ENCODE data around the gene FLT3LG. TPM values are rescaled to one million over a fixed set of nuclear protein-coding genes. Genes with fewer than 3 reads are reported as not detected.

FLT3LG gene
- total and polyA plus RNA-seq, 2 experiments from 2014 or later: 0.49 to 1.8 TPM

DNA sequence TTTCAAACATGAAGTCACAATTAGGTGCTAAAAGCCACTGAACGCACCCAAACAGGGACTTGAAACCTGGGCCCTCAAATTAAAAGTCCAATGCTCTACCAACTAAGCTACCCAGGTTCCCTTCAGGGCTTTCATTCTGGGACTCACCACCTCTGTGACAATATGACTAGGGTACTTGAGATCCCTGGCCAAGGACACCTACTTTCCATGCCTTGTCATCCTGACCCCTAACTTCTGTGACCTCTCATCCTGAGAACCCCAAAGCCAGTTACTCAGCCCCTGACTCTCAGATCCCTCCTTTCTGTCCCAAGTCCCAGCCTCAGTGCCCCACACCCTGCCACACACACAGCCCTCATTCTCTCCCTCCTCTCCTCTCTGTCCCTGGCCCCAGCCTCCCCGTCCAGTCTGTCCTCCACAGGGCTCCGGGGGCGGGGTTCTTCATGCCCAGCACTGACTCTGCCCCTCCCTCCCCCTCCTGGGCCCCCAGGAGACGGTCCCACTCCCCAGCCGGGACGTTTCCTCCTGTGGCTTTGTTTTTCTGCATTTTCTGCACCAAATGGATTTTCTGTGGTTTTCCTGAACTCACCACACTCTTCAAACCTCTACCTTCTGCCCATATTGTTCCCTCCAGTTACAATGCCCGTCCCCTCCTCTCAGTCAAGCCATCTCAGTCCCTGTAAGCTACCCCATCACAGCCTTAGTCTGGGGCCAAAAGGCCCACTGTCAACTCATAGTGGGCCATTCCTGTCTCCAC is 60.8 kb downstream of the FLT3LG start:
- H3F3A ChIP-seq (replicated peaks; ENCODE audit: low read depth): peaks cover 18% of the 10 kb centered on the region
- H3K9me2 ChIP-seq (ENCODE audit: insufficient read depth): no peaks in the 10 kb centered on the region
- H3K36me3 Mint-ChIP-seq (ENCODE audit: low read depth): no peaks in the 10 kb centered on the region; the same call in 2 of the 3 replicates
- no peak for ATAC-seq
- peak overlapping the region; percentile 90 for H3K4me2 ChIP-seq
- H3K4me3 ChIP-seq: peak overlapping the region; percentile 80
- peak overlapping the region; percentile 88 for H2AFZ ChIP-seq
- H3K79me2 ChIP-seq (replicated peaks; ENCODE audit: insufficient read depth): no peaks in the 10 kb centered on the region
- H3K9me3 Mint-ChIP-seq: no peaks in the 10 kb centered on the region
- H3K4me3 Mint-ChIP-seq: peak overlapping the region; percentile 80
- H3K27ac ChIP-seq (ENCODE audit: low read depth): no peak overlapping the region
- peaks cover 15% of the 10 kb centered on the region for H3K4me1 Mint-ChIP-seq
- no peaks in the 10 kb centered on the region for H3K36me3 ChIP-seq (ENCODE audit: insufficient read depth)
- TF ChIP-seq ZNF462 (CRISPR knock-in tag; IDR thresholded peaks at IDR 0.05) (no peak), EZH2phosphoT487 (IDR thresholded peaks at IDR 0.05; ENCODE audit: unreplicated experiment) (no peak), NANOG (IDR thresholded peaks at IDR 0.05; ENCODE audit: borderline replicate concordance) (no peak), REST (IDR thresholded peaks at IDR 0.05; ENCODE audit: unreplicated experiment) (no peak), ZNF114 (CRISPR knock-in tag; IDR thresholded peaks at IDR 0.05) (no peak), POLR2AphosphoS5 (IDR thresholded peaks at IDR 0.05; ENCODE audit: low read depth) (no peak), ZNF331 (CRISPR knock-in tag; IDR thresholded peaks at IDR 0.05; ENCODE audit: low read depth) (no peak), JUNB (IDR thresholded peaks at IDR 0.05; ENCODE audit: unreplicated experiment) (no peak), CTCF (conservative IDR thresholded peaks at IDR 0.05; ENCODE audit: low read depth in 2 of 2) (no peak)
- no peak for DNase-seq (ENCODE audit: low spot score)
- no peak overlapping the region; the same call in 1 of the 2 replicates for H3K27ac Mint-ChIP-seq
- H3K4me1 ChIP-seq (ENCODE audit: insufficient read depth): peaks cover 7% of the 10 kb centered on the region; the same call in 1 of the 2 replicates
- H3K27me3 ChIP-seq (ENCODE audit: insufficient read depth): no peaks in the 10 kb centered on the region
- peaks cover 15% of the 10 kb centered on the region for H3K27me3 Mint-ChIP-seq (ENCODE audit: insufficient read depth, low read depth, poor library complexity)
- H4K20me1 ChIP-seq (replicated peaks; ENCODE audit: insufficient read depth): no peaks in the 10 kb centered on the region; the same call in 1 of the 2 replicates
